Mesenchymal stem cell (in vitro differentiated cells and primary cell): ENCODE data around the gene MCF2L2.

Experiments used
- DNase-seq: peaks from one replicate; pipeline ENCODE4 v3.0.0-alpha.2; 2013
- H2AFZ ChIP-seq: one replicate; pipeline ENCODE4 v1.6.1; 2013; ENCODE audit warnings: low read depth, mild to moderate bottlenecking, control low read depth, inconsistent platforms, low read length, moderate library complexity
- H2AK5ac ChIP-seq: 2 replicates; pipeline ENCODE4 v1.6.1; 2013; ENCODE audit warnings: low read length, moderate library complexity, mild to moderate bottlenecking, inconsistent platforms; ENCODE audit not compliant: severe bottlenecking
- H2BK120ac ChIP-seq: one replicate; pipeline ENCODE4 v1.6.1; 2013; ENCODE audit warnings: low read depth, mild to moderate bottlenecking, inconsistent platforms, low read length, moderate library complexity
- H2BK12ac ChIP-seq, 2 experiments: one replicate each; pipeline ENCODE4 v1.6.1; 2013; ENCODE audit warnings: inconsistent platforms in 2 of 2, low read length in 2 of 2, mild to moderate bottlenecking in 2 of 2, moderate library complexity in 2 of 2, control low read depth in 1 of 2
- H2BK15ac ChIP-seq: one replicate; pipeline ENCODE4 v1.6.1; 2013; ENCODE audit warnings: mild to moderate bottlenecking, low read depth, inconsistent platforms; ENCODE audit not compliant: poor library complexity, severe bottlenecking
- H2BK5ac ChIP-seq: 2 replicates; pipeline ENCODE4 v1.6.1; 2013; ENCODE audit warnings: low read depth, mild to moderate bottlenecking, low read length, control low read depth, inconsistent platforms; ENCODE audit not compliant: poor library complexity, severe bottlenecking
- H3K14ac ChIP-seq, 2 experiments: one replicate each; pipeline ENCODE4 v1.6.1; 2013; ENCODE audit warnings: inconsistent platforms in 2 of 2, low read length in 2 of 2, control low read depth in 1 of 2, mild to moderate bottlenecking in 1 of 2, moderate library complexity in 1 of 2
- H3K18ac ChIP-seq, 2 experiments: one replicate each; pipeline ENCODE4 v1.6.1; 2013; ENCODE audit warnings: inconsistent platforms in 2 of 2, low read length in 2 of 2, control low read depth in 1 of 2, low read depth in 1 of 2, mild to moderate bottlenecking in 1 of 2
- H3K23ac ChIP-seq, 2 experiments: one replicate each; pipeline ENCODE4 v1.6.1; 2013; ENCODE audit warnings: inconsistent platforms in 2 of 2, low read length in 2 of 2, mild to moderate bottlenecking in 2 of 2, moderate library complexity in 2 of 2, control low read depth in 1 of 2
- H3K27ac ChIP-seq: 2 replicates; pipeline ENCODE4 v1.5.1; 2013; ENCODE audit warnings: mild to moderate bottlenecking, moderate library complexity, low read length, control low read depth, inconsistent platforms; ENCODE audit not compliant: poor library complexity, severe bottlenecking
- H3K27me3 ChIP-seq, 2 experiments: 2 replicates each; pipeline versions ENCODE4 v1.6.1 to v1.7.0; 2013; ENCODE audit warnings: low read length in 2 of 2, mild to moderate bottlenecking in 2 of 2, moderate library complexity in 2 of 2, control low read depth in 1 of 2, inconsistent platforms in 1 of 2; ENCODE audit not compliant: control insufficient read depth in 1 of 2, insufficient read depth in 1 of 2
- H3K36me3 ChIP-seq, 2 experiments: 2 replicates each; pipeline versions ENCODE4 v1.6.1 to v1.7.0; 2013; ENCODE audit warnings: low read length in 2 of 2, control low read depth in 1 of 2, inconsistent platforms in 1 of 2, low read depth in 1 of 2, mild to moderate bottlenecking in 1 of 2; ENCODE audit not compliant: insufficient read depth in 2 of 2, control insufficient read depth in 1 of 2
- H3K4ac ChIP-seq, 2 experiments: one replicate each; pipeline ENCODE4 v1.6.1; 2013; ENCODE audit warnings: inconsistent platforms in 2 of 2, low read length in 2 of 2, mild to moderate bottlenecking in 2 of 2, moderate library complexity in 2 of 2, control low read depth in 1 of 2, low read depth in 1 of 2
- H3K4me1 ChIP-seq: 2 replicates; pipeline ENCODE4 v1.6.1; 2013; ENCODE audit warnings: low read depth, low read length, control low read depth; ENCODE audit not compliant: control insufficient read depth, insufficient read depth
- H3K4me2 ChIP-seq: 2 replicates; pipeline ENCODE4 v1.6.1; 2013; ENCODE audit warnings: low read length, mild to moderate bottlenecking, inconsistent platforms; ENCODE audit not compliant: poor library complexity, severe bottlenecking
- H3K4me3 ChIP-seq, 2 experiments: 2 replicates each; pipeline versions ENCODE4 v1.5.1 to v1.7.0; 2013; ENCODE audit warnings: low read length in 2 of 2, mild to moderate bottlenecking in 2 of 2, control low read depth in 1 of 2, low read depth in 1 of 2; ENCODE audit not compliant: insufficient read depth in 1 of 2
- H3K79me1 ChIP-seq: replicated peaks from 2 replicates; pipeline ENCODE4 v1.6.1; 2013; ENCODE audit warnings: mild to moderate bottlenecking, control low read depth, low read length, inconsistent platforms; ENCODE audit not compliant: poor library complexity, severe bottlenecking
- H3K9ac ChIP-seq: 2 replicates; pipeline ENCODE4 v1.7.0; 2013; ENCODE audit warnings: mild to moderate bottlenecking, low read length, moderate library complexity
- H3K9me3 ChIP-seq: 2 replicates; pipeline ENCODE4 v1.7.0; 2013; ENCODE audit warnings: mild to moderate bottlenecking, low read length; ENCODE audit not compliant: control insufficient read depth
- H4K8ac ChIP-seq: one replicate; pipeline ENCODE4 v1.6.1; 2013; ENCODE audit warnings: inconsistent platforms, mild to moderate bottlenecking, low read length, moderate library complexity
- H4K91ac ChIP-seq: one replicate; pipeline ENCODE4 v1.6.1; 2013; ENCODE audit warnings: mild to moderate bottlenecking, low read length, inconsistent platforms
- WGBS: methylation state at CpG from one replicate; pipeline ENCODE4 v1.1.7; 2013; ENCODE audit warnings: mixed read lengths; 5-methylcytosine and 5-hydroxymethylcytosine counted together

Gene MCF2L2

DNA sequence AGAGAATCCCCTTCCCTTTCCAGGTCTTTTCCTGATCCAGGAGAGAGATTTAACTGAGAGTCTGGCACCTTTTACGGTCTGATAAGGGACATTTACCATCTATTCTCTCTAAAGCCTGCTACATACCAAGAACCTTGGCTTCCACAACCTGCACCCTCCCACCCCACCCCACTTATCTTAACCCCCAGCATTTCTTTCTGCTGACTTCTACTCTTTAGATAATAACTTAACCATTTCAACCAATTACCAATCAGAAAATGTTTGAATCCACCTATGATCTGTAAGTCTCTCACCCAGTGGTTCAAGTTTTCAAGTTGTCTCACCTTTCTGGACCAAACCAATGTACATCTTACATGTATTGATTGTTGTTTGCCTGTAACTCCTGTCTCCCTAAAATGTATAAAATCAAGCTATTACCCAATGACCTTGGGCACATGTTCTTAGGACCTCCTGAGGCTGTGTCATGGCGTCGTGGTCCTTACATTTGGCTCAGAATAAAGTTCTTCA lies 74.0 kb downstream of the MCF2L2 start:
- WGBS: 90% methylated on average over 1 of the region's 3 CpGs
- no peak overlapping the region for H3K27ac ChIP-seq
- no peak overlapping the region for H3K4ac ChIP-seq
- no peak overlapping the region for H3K14ac ChIP-seq
- no peak overlapping the region for H2AFZ ChIP-seq
- no peaks in the 10 kb centered on the region for H3K4me1 ChIP-seq
- no peaks in the 10 kb centered on the region for H3K79me1 ChIP-seq
- H2BK15ac ChIP-seq: no peak overlapping the region
- H3K27me3 ChIP-seq: peaks cover 0 to 5% of the 10 kb centered on the region in 2 experiments
- H3K36me3 ChIP-seq: no peaks in the 10 kb centered on the region
- H3K23ac ChIP-seq: no peak overlapping the region
- H3K9ac ChIP-seq: no peak overlapping the region
- no peak overlapping the region for H2BK12ac ChIP-seq
- no peak overlapping the region for H2BK5ac ChIP-seq
- no peak overlapping the region for H3K4me2 ChIP-seq
- no peak overlapping the region for H3K4me3 ChIP-seq
- H3K9me3 ChIP-seq: no peaks in the 10 kb centered on the region
- no peak overlapping the region for H2AK5ac ChIP-seq
- no peak overlapping the region for H2BK120ac ChIP-seq
- DNase-seq: no peak
- no peak overlapping the region for H4K91ac ChIP-seq
- H4K8ac ChIP-seq: no peak overlapping the region
- H3K18ac ChIP-seq: no peak overlapping the region

DNA sequence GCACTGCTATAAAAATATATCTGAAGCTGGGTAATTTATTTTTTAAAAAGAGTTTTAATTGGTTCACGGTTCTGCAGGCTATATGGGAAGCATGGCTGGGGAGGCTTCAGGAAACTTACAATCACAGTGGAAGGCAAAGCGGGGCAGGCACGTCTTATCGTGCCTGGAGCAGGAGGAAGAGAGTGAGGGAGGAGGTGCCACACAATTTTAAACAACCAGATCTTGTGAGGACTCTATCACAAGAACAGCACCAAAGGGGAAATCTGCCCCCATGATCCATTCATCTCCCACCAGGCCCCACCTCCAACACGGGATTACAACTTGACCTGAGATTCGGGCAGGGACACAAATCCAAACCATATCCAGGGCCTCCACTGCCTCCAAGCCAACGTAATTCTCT lies 75.0 kb downstream of the MCF2L2 start:
- H3K9me3 ChIP-seq: no peaks in the 10 kb centered on the region
- H4K8ac ChIP-seq: no peak overlapping the region
- H3K4ac ChIP-seq: no peak overlapping the region
- H3K27me3 ChIP-seq: peaks cover 0 to 9% of the 10 kb centered on the region in 2 experiments
- no peaks in the 10 kb centered on the region for H3K36me3 ChIP-seq
- H3K79me1 ChIP-seq: no peaks in the 10 kb centered on the region
- no peak overlapping the region for H2AFZ ChIP-seq
- no peaks in the 10 kb centered on the region for H3K4me1 ChIP-seq
- H2AK5ac ChIP-seq: no peak overlapping the region
- no peak overlapping the region for H3K23ac ChIP-seq
- no peak overlapping the region for H3K4me3 ChIP-seq
- no peak overlapping the region for H3K27ac ChIP-seq
- H3K14ac ChIP-seq: no peak overlapping the region
- WGBS: 82% methylated on average over 6 of the region's 7 CpGs
- no peak overlapping the region for H3K9ac ChIP-seq
- H3K18ac ChIP-seq: no peak overlapping the region
- no peak overlapping the region for H2BK12ac ChIP-seq
- no peak overlapping the region for H3K4me2 ChIP-seq
- no peak for DNase-seq
- no peak overlapping the region for H2BK5ac ChIP-seq
- H2BK15ac ChIP-seq: no peak overlapping the region
- no peak overlapping the region for H2BK120ac ChIP-seq
- H4K91ac ChIP-seq: no peak overlapping the region

DNA sequence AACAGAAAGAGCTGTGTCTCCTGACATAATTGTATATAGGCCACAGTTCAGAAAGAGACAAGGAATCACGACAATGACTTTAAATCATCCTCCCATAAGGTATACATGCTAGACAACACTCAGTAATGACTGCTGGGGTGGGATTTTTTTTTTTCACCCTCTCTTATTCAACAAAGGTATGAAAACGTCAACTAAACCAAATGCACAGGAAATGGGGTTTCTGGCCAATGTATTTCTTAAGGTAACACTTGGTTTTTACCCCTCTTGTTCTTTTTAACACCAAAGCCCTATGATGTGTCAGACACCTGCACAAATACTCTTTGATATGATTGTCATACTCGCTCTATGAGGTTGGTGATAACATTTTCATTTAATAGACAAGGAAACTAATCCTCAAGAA lies 78.3 kb downstream of the MCF2L2 start:
- Histone ChIP-seq H3K27ac (no peak overlapping the region), H4K8ac (no peak overlapping the region), H3K4me3 (no peak overlapping the region), H2BK5ac (no peak overlapping the region), H2BK120ac (no peak overlapping the region), H2BK12ac (no peak overlapping the region), H2AFZ (no peak overlapping the region), H2AK5ac (no peak overlapping the region), H3K23ac (no peak overlapping the region), H3K27me3 (peaks cover 0 to 9% of the 10 kb centered on the region in 2 experiments), H3K9me3 (no peaks in the 10 kb centered on the region), H3K4me1 (no peaks in the 10 kb centered on the region), H3K14ac (no peak overlapping the region), H2BK15ac (no peak overlapping the region), H3K36me3 (no peaks in the 10 kb centered on the region), H3K79me1 (no peaks in the 10 kb centered on the region), H3K4ac (no peak overlapping the region), H4K91ac (no peak overlapping the region), H3K18ac (no peak overlapping the region), H3K9ac (no peak overlapping the region), H3K4me2 (no peak overlapping the region)
- DNase-seq: no peak
- WGBS: 82% methylated on average over 2 of the region's 3 CpGs

DNA sequence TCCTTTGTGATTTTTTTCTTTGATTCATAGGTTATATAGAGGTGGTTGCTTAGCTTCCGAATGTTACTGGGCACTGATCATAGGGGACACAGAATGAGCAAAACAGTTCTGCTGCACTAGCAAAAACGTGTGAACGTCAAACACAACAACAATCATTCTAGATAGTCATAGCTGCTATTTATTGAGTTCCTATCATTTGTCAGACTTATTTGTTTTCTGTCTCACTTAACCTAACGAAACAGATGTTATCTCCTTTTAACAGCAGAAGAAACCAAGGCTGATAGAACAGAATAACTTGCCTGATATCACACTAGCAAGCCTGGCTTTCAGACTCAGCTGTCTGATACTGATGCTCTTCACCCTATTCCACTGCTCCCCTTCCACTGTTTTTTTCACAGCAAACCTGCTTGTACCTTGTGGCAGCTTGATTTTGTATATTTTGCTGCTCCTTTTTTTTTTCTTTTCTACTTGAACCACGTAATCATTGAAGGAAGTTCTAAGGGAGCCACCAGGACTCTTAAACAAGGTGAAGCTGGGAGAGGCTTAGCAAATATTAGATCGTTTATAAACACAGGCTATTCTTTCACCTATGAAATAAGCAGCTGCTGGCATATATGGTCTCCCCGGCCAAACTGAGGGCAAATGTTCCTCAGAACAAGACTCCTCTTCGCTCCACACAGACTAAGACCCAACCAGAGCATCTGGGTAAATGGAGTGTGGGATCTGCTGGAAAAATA lies 78.8 kb downstream of the MCF2L2 start:
- no peak overlapping the region for H2BK120ac ChIP-seq
- H3K9ac ChIP-seq: no peak overlapping the region
- no peak overlapping the region for H4K91ac ChIP-seq
- no peak overlapping the region for H2AFZ ChIP-seq
- no peaks in the 10 kb centered on the region for H3K4me1 ChIP-seq
- H3K4ac ChIP-seq: no peak overlapping the region
- H3K23ac ChIP-seq: no peak overlapping the region
- H3K79me1 ChIP-seq: no peaks in the 10 kb centered on the region
- H2BK12ac ChIP-seq: no peak overlapping the region
- H2BK5ac ChIP-seq: no peak overlapping the region
- H3K4me3 ChIP-seq: no peak overlapping the region
- DNase-seq: no peak
- no peak overlapping the region for H2BK15ac ChIP-seq
- WGBS: 77% methylated on average over 6 of the region's 8 CpGs
- no peak overlapping the region for H3K14ac ChIP-seq
- no peaks in the 10 kb centered on the region for H3K36me3 ChIP-seq
- H3K27ac ChIP-seq: no peak overlapping the region
- no peak overlapping the region for H4K8ac ChIP-seq
- H3K27me3 ChIP-seq: peaks cover 0 to 9% of the 10 kb centered on the region in 2 experiments
- no peak overlapping the region for H3K18ac ChIP-seq
- H2AK5ac ChIP-seq: no peak overlapping the region
- no peak overlapping the region for H3K4me2 ChIP-seq
- no peaks in the 10 kb centered on the region for H3K9me3 ChIP-seq
